Hematopoietic multipotent progenitor cell treated with erythropoietin and hydrocortisone succinate and interleukin-3 and kit ligand, for 8 days (in vitro differentiated cells): Measurements from ENCODE around the gene CLEC4C.
"Not testable (repeated sequence)": the region's sequence is repeated elsewhere in the genome, so short reads cannot be mapped to it uniquely, and the experiment has no call there.

Experiments used
- DNase-seq: peaks from one replicate; pipeline ENCODE4 v3.0.0-alpha.2; 2015

The CLEC4C gene

DNA sequence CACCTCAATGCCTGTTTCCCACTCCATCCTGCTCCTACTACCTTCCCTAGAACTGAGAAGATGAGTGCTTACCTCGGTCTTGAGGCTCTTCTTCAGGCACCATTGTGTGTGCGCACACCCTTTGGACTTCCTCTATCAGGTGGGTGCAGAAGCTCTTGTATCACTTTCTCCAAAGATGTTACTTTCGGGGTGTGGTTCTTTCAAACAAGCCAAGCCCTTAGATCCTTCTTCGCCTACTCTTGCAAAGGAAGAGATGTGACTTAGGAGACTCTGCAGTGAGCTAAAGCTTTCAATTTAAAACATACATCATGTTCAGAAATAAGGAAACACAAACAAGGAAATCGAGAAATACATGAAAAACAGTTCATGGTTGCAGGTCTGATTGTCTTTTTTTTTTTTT lies at the start of gene CLEC4C:
Gene CLEC4C, minus strand, starts transcription at position 130 of the 400 bp plus-strand sequence. Its CDS starts 27 bp downstream, at position 103.
- peak; percentile 29 for DNase-seq

GRCh38 chr12:7793211-7793610 lies 46.0 kb upstream of the CLEC4C start:
- no peak for DNase-seq

GRCh38 chr12:7788884-7789528 lies 41.8 kb upstream of the CLEC4C start, which contains the start of gene NANOG:
NANOG (plus strand) TSS chr12:7789402; CDS start chr12:7789615, 213 bp downstream.
- not testable (repeated sequence) for DNase-seq

DNA sequence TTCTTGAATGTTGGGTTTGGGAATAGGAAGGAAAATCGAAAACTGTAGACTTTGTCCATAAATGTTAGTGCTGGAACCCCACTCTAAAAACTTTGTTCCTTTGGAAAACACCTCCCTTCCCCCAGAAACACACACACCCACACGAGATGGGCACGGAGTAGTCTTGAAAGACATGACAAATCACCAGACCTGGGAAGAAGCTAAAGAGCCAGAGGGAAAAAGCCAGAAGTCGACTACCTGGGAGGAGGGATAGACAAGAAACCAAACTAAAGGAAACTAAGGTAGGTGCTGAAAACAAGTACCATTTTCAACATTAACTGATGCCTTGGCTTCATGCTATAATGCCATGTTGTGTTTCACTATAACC lies 41.1 kb upstream of the CLEC4C start:
- no peak for DNase-seq

DNA sequence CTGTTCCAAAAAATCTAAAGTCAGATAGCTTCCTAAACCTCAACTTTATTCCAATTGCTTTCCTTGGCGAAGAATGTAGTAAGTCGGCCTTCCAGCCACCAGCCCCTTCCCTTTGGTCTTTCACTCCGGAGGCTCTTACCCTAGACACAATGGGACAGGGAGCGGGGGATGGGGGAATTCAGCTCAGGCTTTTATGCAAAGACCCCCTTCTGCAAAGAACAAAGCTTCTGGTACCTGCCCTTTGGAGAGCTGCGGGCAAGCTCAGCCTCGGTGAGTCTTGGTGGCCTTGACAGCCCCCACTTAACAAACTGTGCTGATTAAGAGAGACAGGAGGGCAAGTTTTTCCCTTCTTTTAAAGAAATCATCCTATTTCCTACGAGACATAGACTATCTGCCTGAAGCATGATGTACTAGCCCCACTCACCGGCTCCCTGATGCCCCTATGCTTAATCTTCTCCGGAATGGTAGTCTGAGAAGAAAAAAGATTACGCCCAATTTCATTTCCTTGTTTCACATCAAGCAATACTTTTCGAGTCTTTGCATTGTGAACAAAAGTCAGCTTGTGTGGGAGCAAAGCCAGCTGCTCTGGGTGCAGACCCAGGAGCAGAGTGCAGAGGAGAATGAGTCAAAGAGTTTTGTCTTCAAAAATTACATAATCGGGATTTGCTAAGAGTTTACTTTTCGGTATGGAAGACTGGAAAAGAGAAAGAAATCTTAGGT lies 40.6 kb upstream of the CLEC4C start:
- DNase-seq: no peak

- no peak for DNase-seq
Observed at GRCh38 chr12:7784701-7785100, 37.5 kb upstream of the CLEC4C start.

GRCh38 chr12:7783433-7783832 lies 36.3 kb upstream of the CLEC4C start:
- not testable (repeated sequence) for DNase-seq

DNA sequence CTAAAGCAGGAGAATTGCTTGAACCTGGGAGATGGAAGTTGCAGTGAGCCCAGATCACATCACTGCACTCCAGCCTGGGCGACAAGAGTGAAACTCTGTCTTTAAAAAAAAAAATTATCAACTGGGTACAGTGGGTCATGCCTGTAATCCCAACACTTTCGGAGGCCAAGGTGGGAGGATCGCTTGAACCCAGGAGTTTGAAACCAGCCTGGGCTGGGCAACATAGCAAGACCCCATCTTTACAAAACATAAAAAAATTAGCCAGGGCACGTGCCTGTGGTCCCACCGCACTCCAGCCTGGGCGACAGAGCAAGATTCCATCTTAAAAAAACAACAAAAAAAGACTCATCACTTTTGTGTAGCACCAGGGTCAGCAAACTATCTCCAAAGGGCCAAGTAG lies 34.9 kb upstream of the CLEC4C start:
- DNase-seq: no peak

GRCh38 chr12:7781274-7781673 lies 34.1 kb upstream of the CLEC4C start:
- no peak for DNase-seq

DNA sequence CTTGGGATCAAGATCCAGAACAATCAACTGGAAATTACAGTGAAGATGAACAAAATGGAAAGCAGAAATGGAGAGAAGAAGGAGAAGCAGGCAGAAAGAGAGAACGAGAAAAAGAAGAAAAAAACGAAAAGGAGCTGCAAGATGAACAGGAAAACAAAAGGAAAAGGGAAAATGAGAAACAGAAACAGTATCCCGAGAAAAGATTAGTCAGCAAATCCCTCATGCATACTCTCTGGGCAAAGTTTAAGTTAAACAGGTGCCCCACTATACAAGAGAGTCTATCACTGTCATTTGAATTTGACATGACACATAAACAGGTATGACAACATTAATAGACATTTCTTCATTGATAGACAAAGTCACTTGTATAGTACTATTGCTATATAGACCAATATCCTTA lies 22.8 kb upstream of the CLEC4C start:
- DNase-seq: no peak

DNA sequence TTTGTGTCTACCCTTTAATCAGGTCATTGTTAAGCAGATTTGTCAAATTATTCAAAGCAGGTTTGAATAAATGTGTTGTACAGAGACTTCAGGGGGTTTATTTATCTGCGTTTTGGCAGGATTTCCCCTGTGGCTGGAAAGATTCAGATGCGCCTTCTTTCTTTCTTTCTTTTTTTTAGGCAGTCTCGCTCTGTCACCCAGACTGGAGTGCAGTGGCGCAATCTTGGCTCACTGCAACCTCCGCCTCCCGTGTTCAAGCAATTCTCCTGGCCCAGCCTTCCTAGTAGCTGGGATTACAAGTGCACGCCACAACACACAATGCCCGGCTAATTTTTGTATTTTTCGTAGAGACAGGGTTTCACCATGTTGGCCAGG lies 11.6 kb upstream of the CLEC4C start:
- DNase-seq: no peak

DNA sequence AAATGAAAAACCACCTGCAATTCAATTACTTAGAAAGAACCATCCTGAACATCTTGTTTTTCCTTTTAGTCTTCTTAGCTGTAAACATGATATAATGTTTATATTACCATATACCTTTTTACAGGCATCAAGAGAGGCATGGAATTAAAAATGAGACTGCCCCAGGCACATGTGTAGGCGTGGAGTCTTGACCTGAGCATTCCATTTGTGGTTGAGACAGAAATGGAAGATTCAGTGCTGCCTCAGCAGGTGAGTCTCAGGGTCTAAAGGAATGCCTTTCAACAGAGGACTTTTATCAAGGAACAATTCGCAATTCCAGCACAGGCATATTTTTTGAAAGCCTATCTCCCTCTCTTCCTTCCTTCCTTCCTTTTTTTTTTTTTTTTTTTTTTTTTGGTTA lies 9.8 kb upstream of the CLEC4C start:
- no peak for DNase-seq

DNA sequence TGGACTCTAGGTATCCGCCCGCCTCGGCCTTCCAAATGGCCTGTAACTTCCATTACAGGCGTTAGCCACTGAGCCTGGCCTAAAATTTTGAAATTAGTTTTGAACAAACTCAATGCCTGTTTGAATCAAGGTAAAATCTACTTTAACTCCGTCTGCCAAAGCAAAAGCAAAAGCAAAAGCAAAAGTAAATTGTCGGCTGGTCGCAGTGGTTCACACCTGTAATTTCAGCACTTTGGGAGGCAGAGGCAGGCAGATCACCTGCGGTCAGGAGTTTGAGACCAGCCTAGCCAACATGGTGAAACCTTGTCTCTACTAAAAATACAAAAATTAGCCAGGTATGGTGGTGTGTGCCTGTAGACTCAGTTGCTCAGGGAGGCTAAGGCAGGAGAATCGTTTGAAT lies 8.5 kb upstream of the CLEC4C start:
- DNase-seq: not testable (repeated sequence)

GRCh38 chr12:7751941-7752922 lies 5.1 kb upstream of the CLEC4C start:
- DNase-seq: not testable (repeated sequence)

DNA sequence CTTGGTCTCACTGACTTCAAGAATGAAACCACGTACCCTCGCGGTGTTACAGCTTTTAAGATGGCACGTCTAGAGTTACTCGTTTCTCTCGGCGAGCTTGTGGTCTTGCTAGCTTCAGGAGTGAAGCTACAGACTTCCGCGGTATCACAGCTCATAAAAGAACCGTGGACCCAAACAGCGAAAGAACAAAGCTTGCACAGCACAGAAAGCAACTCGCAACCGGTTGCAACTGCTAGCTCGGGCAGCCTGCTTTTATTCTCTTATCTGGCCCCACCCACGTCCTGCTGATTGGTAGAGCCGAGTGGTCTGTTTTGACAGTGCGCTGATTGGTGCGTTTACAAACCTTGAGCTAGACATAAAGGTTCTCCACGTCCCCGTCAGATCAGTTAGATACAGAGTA lies 4.2 kb upstream of the CLEC4C start:
- DNase-seq: no peak

GRCh38 chr12:7750350-7750749 lies 3.2 kb upstream of the CLEC4C start:
- no peak for DNase-seq

DNA sequence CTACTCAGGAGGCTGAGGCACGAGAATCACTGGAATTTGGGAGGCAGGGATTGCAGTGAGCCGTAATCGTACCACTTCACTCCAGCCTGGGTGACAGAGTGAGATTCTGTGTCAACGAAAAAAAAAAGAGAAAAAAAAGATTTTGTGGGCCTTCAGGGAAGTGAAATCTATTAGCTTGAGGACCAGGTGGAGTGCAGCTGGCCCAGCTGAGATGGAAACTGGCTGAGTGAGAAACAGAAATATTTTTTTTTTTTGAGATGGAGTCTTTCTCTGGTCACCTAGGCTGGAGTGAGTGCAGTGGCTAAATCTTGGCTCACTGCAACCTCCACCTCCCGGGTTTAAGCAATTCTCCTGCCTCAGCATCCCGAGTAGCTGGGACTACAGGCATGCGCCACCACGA lies 2.3 kb upstream of the CLEC4C start:
- DNase-seq: no peak

DNA sequence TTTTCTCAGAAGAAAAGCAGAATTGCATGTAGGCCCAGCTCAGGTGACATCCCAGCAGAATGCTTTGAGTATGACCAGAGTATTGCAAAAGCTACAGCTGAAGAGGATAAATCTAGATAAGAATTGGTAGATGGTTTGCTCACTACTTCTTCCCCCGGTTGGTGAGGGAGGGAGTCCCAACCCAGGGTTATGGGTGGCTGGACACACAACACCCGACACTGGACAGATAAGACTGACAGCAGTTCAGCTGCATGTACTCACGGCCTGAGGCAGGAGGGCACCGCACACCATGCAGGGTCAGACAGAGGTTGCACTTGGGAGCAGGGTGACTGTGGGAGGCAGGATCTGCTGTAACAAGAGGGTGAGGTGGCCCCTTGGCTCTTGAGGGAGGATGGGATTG lies 1.7 kb upstream of the CLEC4C start:
- peak; percentile 42 for DNase-seq

- peak; percentile 40 for DNase-seq
Observed at GRCh38 chr12:7732993-7733392, 14.2 kb downstream of the CLEC4C start.

DNA sequence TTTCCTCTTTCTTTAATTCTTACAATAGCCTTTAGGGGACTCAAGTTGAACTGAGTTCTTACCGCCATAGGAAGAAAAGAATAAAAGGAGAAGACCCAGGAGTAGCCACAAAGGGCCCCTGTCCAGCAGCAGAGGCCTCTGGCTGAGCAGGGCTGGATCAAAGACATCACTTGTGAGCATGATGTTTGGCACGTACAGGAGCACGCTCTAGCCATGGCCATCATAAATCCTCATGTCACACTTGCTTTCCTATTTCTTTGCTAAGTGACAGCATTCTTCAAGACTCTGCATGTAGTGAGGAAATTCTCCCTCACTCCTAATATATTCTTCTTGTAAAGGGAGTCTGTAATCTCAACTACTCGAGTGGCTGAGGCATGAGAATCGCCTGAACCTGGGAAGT lies 15.7 kb downstream of the CLEC4C start:
- DNase-seq: no peak

DNA sequence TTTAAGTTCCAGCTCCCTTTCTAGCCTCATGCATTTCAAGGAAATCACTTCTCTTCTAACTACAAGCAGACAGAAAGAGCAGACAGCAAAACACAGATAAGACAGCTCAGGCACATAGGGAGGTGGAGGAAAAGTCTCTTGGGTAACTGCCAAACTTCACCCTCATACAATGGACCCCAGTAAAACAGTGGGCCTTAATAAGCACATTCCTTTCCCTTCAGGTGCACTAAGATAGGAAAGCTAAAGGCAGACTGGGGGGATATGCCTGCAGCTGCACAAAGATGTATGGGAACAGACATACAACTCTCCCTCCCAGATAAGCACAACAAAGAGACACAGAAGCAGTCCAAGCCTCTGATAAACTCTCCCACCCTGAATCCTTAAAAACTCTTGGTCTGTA lies 16.2 kb downstream of the CLEC4C start:
- DNase-seq: peak; percentile 51

GRCh38 chr12:7729746-7730145 lies 17.4 kb downstream of the CLEC4C start:
- DNase-seq: no peak

DNA sequence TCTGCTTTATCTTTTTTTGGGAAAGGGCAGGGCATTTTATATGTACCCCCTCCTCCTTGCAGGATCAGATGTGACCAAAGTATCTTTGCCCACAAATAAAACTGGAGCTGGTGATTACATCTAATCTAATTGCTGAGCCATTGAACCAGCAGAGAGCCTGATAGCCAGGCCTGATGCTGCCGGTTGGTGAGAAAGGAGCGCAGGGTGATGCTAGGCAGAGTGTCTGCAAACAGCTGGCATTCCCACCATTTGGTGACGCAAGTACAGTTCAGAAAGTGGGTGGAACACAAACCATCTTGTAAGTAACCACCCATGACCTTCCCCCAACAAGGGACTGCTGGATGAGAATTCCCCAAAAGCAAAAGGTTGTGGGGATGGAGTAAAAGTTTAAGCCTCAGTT lies 23.2 kb downstream of the CLEC4C start:
- DNase-seq: no peak
